Mesodermal cell (in vitro differentiated cells): ENCODE data around the gene RELB.
A peak's percentile ranks its signal among the peaks of the same experiment; 100 is the strongest.

Experiments
- H3K27ac ChIP-seq: 2 replicates; pipeline ENCODE4 v1.7.0; 2013; ENCODE audit warnings: mild to moderate bottlenecking, low read depth, low read length, moderate library complexity; ENCODE audit not compliant: severe bottlenecking
- H3K36me3 ChIP-seq: 2 replicates; pipeline ENCODE4 v1.7.1; 2013; ENCODE audit warnings: mild to moderate bottlenecking, low read length, moderate library complexity; ENCODE audit not compliant: control insufficient read depth, insufficient read depth
- H3K4me1 ChIP-seq: one replicate; pipeline ENCODE4 v1.7.1; 2013; ENCODE audit warnings: mild to moderate bottlenecking, low read length; ENCODE audit not compliant: insufficient read depth, control insufficient read depth, poor library complexity, severe bottlenecking
- H3K4me3 ChIP-seq: 2 replicates; pipeline ENCODE4 v1.7.0; 2013; ENCODE audit warnings: low read length, control low read depth, mild to moderate bottlenecking; ENCODE audit not compliant: insufficient read depth, poor library complexity, severe bottlenecking; ENCODE audit errors: extremely low read depth
- H3K9me3 ChIP-seq: 2 replicates; pipeline ENCODE4 v1.7.1; 2013; ENCODE audit warnings: mild to moderate bottlenecking, low read length, moderate library complexity; ENCODE audit not compliant: control insufficient read depth
- WGBS, 2 experiments: methylation state at CpG; one replicate each; pipeline ENCODE4 v1.1.5; 2013; ENCODE audit warnings: missing lambda C conversion rate in 2 of 2; ENCODE audit not compliant: insufficient coverage in 2 of 2; 5-methylcytosine and 5-hydroxymethylcytosine counted together

Gene RELB

DNA sequence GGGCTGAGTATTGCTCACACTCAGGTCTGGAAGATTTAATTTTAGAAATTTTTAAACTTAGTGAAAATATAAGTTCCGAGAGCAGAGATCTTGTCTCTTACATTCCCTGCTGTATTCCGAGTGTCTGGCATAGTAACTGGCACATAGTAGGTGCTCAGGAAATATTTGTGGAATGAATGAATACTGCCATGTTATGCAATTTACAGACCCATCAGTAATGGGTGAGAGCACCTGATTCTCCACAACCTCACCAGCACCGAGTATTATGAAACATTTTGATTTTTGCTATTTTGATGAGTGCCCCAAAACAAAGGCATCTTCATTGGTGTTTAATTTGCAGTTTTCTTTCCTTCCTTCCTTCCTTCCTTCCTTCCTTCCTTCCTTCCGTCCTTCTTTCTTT, 21.8 kb downstream of the RELB start:
- Histone ChIP-seq H3K27ac (no peak overlapping the region), H3K36me3 (peaks cover 8% of the 10 kb centered on the region), H3K4me1 (no peaks in the 10 kb centered on the region), H3K4me3 (no peak overlapping the region), H3K9me3 (no peaks in the 10 kb centered on the region)
- 83 to 90% methylated on average over 3 of the region's 4 CpGs for WGBS, 2 experiments

DNA sequence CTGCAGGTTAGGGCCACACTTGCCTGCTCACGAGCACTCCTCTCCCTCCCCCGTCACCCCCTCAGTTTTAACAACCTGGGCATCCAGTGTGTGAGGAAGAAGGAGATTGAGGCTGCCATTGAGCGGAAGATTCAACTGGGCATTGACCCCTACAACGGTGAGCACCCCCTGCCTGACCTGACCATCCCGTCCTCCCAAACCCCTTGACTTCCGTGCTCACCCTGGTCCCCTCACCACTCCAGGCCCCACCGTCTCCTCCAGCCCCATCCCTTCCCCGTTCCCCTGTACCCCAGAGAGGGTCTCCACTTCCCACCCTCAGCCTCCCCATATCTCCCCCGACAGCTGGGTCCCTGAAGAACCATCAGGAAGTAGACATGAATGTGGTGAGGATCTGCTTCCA, 24.0 kb downstream of the RELB start:
- Histone ChIP-seq H3K36me3 (peaks cover 4% of the 10 kb centered on the region), H3K9me3 (no peaks in the 10 kb centered on the region), H3K4me1 (no peaks in the 10 kb centered on the region), H3K27ac (no peak overlapping the region), H3K4me3 (no peak overlapping the region)
- 100% methylated on average over 4 of the region's 9 CpGs; no CpG with 5 or more reads in 1 of the 2 experiments for WGBS, 2 experiments

DNA sequence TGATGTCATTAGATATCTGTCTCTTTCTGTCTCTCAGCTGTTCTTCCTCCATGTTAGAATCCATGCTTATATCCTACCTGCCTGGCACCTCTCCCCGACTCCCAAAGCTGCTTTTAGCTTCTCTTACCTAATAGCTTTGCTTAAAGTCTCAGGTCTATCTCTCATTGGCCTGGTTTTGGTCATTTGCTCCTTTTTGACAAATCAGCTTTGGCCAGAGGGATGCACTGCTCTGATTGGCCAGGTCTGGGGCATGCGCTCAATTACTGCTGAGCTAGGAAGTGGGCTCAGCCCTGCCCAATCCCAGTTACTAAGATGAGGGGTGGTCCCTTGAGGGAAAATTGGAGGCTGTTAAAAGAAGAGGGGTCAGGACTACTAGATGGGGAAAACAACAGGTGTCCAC, 26.1 kb downstream of the RELB start:
- Histone ChIP-seq H3K36me3 (peaks cover 8% of the 10 kb centered on the region), H3K9me3 (no peaks in the 10 kb centered on the region), H3K4me3 (no peak overlapping the region), H3K27ac (no peak overlapping the region), H3K4me1 (no peaks in the 10 kb centered on the region)
- 57 to 100% methylated on average over 1 to 2 of the region's 2 CpGs for WGBS, 2 experiments

DNA sequence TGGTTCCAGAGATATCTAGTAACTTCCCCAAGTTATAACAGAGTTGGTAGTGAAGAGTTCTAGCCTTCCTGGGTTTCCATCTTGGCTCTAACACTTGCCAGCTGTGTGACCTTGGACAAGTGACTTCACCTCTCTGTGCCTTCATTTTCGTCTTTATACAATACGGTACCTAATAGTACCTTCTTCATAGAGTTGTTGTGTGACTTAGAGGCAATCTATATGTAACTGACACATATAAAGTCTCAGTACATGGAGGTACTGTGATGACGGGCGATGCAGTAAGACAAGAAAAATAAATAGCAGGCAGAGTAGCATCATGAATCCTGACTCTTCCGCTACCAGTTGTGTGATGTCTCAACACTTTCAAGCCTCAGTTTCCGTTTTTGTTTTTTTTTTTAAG, 29.6 kb downstream of the RELB start:
- Histone ChIP-seq H3K9me3 (no peaks in the 10 kb centered on the region), H3K4me1 (no peaks in the 10 kb centered on the region), H3K36me3 (peaks cover 13% of the 10 kb centered on the region), H3K27ac (no peak overlapping the region), H3K4me3 (no peak overlapping the region)
- WGBS, 2 experiments = 92 to 94% methylated on average over 4 of the region's 6 CpGs

DNA sequence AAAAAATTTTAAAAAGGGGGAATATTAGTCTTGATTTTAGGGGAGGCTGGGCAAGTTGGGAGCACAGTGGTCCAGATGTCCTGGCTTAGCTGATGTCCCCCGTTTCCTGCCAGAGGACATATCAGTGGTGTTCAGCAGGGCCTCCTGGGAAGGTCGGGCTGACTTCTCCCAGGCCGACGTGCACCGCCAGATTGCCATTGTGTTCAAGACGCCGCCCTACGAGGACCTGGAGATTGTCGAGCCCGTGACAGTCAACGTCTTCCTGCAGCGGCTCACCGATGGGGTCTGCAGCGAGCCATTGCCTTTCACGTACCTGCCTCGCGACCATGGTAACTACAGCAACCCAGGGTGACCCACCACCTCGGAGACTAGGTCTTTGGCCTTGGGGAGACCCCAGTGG, 31.2 kb downstream of the RELB start:
- 92 to 95% methylated on average over 18 of the region's 18 CpGs for WGBS, 2 experiments
- Histone ChIP-seq H3K9me3 (no peaks in the 10 kb centered on the region), H3K4me3 (no peak overlapping the region), H3K36me3 (peaks cover 14% of the 10 kb centered on the region), H3K27ac (no peak overlapping the region), H3K4me1 (no peaks in the 10 kb centered on the region)

DNA sequence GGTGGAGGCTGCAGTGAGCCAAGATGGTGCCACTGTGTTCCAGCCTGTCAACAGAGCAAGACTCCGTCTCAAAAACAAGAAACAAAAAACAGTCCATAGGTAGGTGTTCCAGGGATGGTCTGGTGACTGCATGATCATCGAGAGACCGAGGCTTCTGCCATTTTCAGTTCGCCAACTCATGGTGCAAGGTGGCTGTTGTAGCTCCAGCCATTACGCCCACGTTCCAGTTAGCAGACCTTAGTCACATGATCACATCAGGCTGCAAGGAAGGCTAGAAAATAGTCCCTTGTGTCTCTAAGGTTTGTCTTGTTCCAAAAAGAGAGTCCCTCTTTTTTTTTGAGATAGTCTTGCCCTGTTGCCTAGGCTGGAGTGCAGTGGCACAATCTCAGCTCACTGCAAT, 34.5 kb downstream of the RELB start:
- Histone ChIP-seq H3K9me3 (no peaks in the 10 kb centered on the region), H3K4me3 (no peak overlapping the region), H3K27ac (no peak overlapping the region), H3K36me3 (peaks cover 25% of the 10 kb centered on the region), H3K4me1 (peaks cover 11% of the 10 kb centered on the region)
- WGBS, 2 experiments = 90 to 99% methylated on average over 5 to 6 of the region's 6 CpGs

DNA sequence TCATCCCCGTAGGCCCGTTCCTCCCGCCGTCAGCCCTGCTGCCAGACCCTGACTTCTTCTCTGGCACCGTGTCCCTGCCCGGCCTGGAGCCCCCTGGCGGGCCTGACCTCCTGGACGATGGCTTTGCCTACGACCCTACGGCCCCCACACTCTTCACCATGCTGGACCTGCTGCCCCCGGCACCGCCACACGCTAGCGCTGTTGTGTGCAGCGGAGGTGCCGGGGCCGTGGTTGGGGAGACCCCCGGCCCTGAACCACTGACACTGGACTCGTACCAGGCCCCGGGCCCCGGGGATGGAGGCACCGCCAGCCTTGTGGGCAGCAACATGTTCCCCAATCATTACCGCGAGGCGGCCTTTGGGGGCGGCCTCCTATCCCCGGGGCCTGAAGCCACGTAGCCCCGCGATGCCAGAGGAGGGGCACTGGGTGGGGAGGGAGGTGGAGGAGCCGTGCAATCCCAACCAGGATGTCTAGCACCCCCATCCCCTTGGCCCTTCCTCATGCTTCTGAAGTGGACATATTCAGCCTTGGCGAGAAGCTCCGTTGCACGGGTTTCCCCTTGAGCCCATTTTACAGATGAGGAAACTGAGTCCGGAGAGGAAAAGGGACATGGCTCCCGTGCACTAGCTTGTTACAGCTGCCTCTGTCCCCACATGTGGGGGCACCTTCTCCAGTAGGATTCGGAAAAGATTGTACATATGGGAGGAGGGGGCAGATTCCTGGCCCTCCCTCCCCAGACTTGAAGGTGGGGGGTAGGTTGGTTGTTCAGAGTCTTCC, 36.3 kb downstream of the RELB start:
- Histone ChIP-seq H3K36me3 (peaks cover 39% of the 10 kb centered on the region), H3K9me3 (no peaks in the 10 kb centered on the region), H3K27ac (no peak overlapping the region), H3K4me3 (no peak overlapping the region), H3K4me1 (peaks cover 11% of the 10 kb centered on the region)
- 97 to 98% methylated on average over 22 to 28 of the region's 37 CpGs for whole genome bisulfite sequencing, 2 experiments

DNA sequence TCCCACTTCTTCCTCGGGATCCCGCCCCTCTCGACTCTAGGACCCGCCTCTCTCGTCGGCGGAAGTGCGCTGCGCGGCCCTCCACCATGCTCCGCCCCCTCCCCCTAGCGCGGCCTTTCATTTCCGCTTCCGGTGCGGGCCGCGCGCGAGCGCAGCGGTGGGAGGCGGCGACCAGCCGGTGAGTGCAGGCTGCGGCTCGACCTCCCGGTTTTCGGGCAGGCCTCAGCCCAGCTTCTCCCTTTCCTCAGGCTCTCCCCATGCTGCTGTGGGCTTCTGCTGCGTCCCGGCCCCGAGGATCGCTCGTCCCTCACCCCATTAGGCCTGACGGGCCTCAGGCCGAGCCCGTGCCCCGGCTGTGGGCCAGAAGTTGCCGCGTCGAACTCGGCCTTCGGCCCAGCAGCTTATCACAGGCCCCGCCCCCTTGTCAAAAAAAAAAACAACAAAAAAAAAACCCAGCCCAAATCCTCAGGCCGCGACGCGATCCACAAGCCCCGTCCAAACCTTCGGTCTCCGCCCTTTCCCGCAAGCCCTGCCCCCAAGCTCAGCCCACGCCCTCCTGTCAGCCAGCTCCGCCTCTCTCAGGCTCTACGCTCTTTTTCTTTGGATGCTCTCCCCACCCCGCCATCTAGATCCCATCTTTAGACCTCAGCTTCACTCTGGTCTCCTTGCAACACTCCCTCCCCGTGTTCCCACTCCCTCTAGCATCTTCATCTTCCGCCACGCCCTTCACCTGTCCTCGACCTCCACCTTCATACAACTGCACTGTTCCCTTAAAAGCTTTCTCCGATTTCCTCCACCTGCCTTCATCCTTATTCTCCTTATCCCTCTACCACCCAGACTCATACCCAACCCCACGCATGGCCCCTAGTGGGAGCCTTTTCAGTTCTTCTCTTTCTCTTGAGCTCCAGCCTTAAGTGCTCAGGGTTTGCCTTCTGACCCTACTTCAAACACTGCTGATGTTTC, 37.9 kb downstream of the RELB start, which contains the start of gene CLASRP:
Gene CLASRP, plus strand, starts transcription at position 115 of the 963 bp plus-strand sequence. CDS start 1,168 bp downstream, outside the sequence.
- Histone ChIP-seq H3K4me3 (peak within 1 kb of the TSS; percentile 92), H3K36me3 (peaks cover 50% of the 10 kb centered on the region), H3K9me3 (no peaks in the 10 kb centered on the region), H3K27ac (peak within 1 kb of the TSS; percentile 95), H3K4me1 (peaks cover 11% of the 10 kb centered on the region)
- 4 to 11% methylated on average over 25 to 55 of the region's 62 CpGs for WGBS, 2 experiments

DNA sequence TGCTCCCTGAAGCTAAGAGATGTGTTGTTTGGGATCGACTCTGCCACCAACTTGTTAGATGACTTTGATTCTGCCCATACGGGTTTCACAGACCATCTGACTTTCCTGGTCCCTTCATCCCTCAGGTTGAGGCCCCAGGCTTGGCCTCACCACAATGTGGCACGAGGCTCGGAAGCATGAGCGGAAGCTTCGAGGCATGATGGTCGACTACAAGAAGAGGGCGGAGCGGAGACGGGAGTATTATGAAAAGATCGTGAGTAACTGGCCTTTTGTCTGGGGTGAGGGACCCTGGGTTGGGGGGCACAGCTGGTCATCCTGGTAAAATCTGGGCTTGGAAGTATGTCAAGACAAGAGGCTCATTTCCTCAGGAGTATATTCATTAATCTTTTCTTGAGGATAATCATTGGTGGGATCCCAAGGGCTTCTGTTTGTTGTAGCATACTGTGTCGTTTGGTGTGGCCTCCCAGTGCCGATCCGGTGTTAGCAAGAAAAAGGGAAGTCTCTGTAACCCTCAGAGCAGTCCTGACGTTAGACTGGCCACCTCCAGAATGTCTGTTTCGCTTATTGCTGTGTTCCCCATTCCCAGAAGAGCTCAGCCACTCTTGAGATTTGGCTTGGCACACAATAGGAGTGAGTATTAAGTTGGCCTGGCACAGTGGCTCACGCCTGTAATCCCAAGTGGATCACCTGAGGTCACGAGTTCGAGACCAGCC, 39.0 kb downstream of the RELB start:
- H3K4me3 ChIP-seq = peak overlapping the region; percentile 92
- WGBS, 2 experiments = 91 to 92% methylated on average over 16 to 19 of the region's 19 CpGs
- no peak overlapping the region for H3K27ac ChIP-seq
- peaks cover 60% of the 10 kb centered on the region for H3K36me3 ChIP-seq
- no peaks in the 10 kb centered on the region for H3K9me3 ChIP-seq
- peaks cover 11% of the 10 kb centered on the region for H3K4me1 ChIP-seq

DNA sequence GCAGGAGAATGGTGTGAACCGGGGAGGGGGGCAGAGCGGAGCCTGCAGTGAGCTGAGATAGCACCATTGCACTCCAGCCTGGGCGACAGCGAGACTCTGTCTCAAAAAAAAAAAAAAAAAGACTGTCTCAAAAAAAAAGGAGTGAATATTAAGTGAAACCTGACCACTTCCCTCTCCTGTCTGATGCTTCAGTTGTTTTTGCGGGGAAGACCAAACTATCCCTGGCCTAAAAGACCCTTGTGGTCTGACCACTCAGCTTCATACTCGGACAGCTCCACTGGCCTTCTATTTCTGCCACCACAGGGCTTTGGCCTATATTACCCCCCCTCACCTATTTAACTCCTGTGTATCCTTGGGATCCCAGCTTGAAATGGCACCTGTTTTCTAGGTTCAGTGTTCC, 39.9 kb downstream of the RELB start:
- 75 to 94% methylated on average over 2 of the region's 6 CpGs for WGBS, 2 experiments
- H3K27ac ChIP-seq = no peak overlapping the region
- H3K9me3 ChIP-seq = no peaks in the 10 kb centered on the region
- peaks cover 69% of the 10 kb centered on the region for H3K36me3 ChIP-seq
- peaks cover 11% of the 10 kb centered on the region for H3K4me1 ChIP-seq
- H3K4me3 ChIP-seq = no peak overlapping the region
